ENCODE measurements around the gene PDXK. TPM values are rescaled to one million over a fixed set of nuclear protein-coding genes. Genes with fewer than 3 reads are reported as not detected.
A peak's percentile ranks its signal among the peaks of the same experiment; 100 is the strongest.

The PDXK gene
- total and polyA plus RNA-seq, 12 donors: 43.0 to 202 (median 95.3) TPM

GRCh38 chr21:43759651-43760050 is 40.7 kb downstream of the PDXK start:
- Histone ChIP-seq H3K9me3 (replicated peaks in 1 of 3) (no peaks in the 10 kb centered on the region), H3K27me3 (no peaks in the 10 kb centered on the region), H3K4me3 (no peak overlapping the region), H3K27ac (peak overlapping the region in 1 of 5 donors; percentile 15), H3K36me3 (replicated peaks in 1 of 2) (peaks cover 0 to 46% of the 10 kb centered on the region in 2 donors), H3K4me1 (replicated peaks in 1 of 2) (peaks cover 6 to 21% of the 10 kb centered on the region in 2 donors)
- TF ChIP-seq CTCF (IDR thresholded peaks at IDR 0.05): no peak
- no peak for TF ChIP-seq POLR2A (IDR thresholded peaks at IDR 0.05)
- intact Hi-C loops (cut with DNase I): no loop called here
- 95 to 99% (median 97%) methylated on average over 10 to 19 of the region's 19 CpGs for WGBS, 4 donors
- no peak for DNase-seq

GRCh38 chr21:43760391-43760958 is 41.5 kb downstream of the PDXK start:
- no peaks in the 10 kb centered on the region for H3K27me3 ChIP-seq
- intact Hi-C loops (cut with DNase I): no loop called here
- TF ChIP-seq POLR2A (IDR thresholded peaks at IDR 0.05) (no peak), CTCF (IDR thresholded peaks at IDR 0.05) (no peak)
- 89 to 95% (median 94%) methylated on average over 15 to 22 of the region's 22 CpGs for WGBS, 4 donors
- DNase-seq: no peak
- H3K36me3 ChIP-seq (replicated peaks in 1 of 2): peaks cover 0 to 40% of the 10 kb centered on the region in 2 donors
- H3K4me3 ChIP-seq: no peak overlapping the region
- H3K9me3 ChIP-seq (replicated peaks in 1 of 3): no peaks in the 10 kb centered on the region
- H3K27ac ChIP-seq: no peak overlapping the region
- H3K4me1 ChIP-seq (replicated peaks in 1 of 2): peaks cover 6 to 21% of the 10 kb centered on the region in 2 donors

GRCh38 chr21:43761886-43762285 is 43.0 kb downstream of the PDXK start:
- DNase-seq: no peak
- Histone ChIP-seq H3K4me3 (no peak overlapping the region), H3K36me3 (replicated peaks in 1 of 2) (peaks cover 0 to 26% of the 10 kb centered on the region in 2 donors), H3K27me3 (no peaks in the 10 kb centered on the region), H3K27ac (no peak overlapping the region), H3K4me1 (replicated peaks in 1 of 2) (peaks cover 6 to 21% of the 10 kb centered on the region in 2 donors), H3K9me3 (replicated peaks in 1 of 3) (no peaks in the 10 kb centered on the region)
- TF ChIP-seq CTCF (IDR thresholded peaks at IDR 0.05): no peak
- no peak for TF ChIP-seq POLR2A (IDR thresholded peaks at IDR 0.05)
- intact Hi-C loops (cut with DNase I): no loop called here
- WGBS, 4 donors: 94 to 96% (median 95%) methylated on average over 8 to 18 of the region's 18 CpGs

- Histone ChIP-seq H3K9me3 (replicated peaks in 1 of 3) (no peaks in the 10 kb centered on the region), H3K27me3 (no peaks in the 10 kb centered on the region), H3K27ac (no peak overlapping the region), H3K4me3 (no peak overlapping the region), H3K36me3 (replicated peaks in 1 of 2) (peaks cover 0 to 22% of the 10 kb centered on the region in 2 donors), H3K4me1 (replicated peaks in 1 of 2) (peaks cover 5 to 15% of the 10 kb centered on the region in 2 donors)
- TF ChIP-seq POLR2A (IDR thresholded peaks at IDR 0.05) (no peak), CTCF (IDR thresholded peaks at IDR 0.05) (no peak)
- 97 to 98% (median 97%) methylated on average over 6 to 15 of the region's 15 CpGs for WGBS, 4 donors
- intact Hi-C loops (cut with DNase I): no loop called here
- no peak for DNase-seq
Observed at GRCh38 chr21:43762303-43763128, 43.6 kb downstream of the PDXK start.

All from adrenal gland (tissue), 12 donors.